ENCODE results near the gene YOD1. TPM values are rescaled to one million over a fixed set of nuclear protein-coding genes. Genes with fewer than 3 reads are reported as not detected.

Gene YOD1
- total RNA-seq, 1 experiment from 2014 or later = 63.9 TPM

GRCh38 chr1:207077470-207078377 is 26.7 kb upstream of the YOD1 start:
- H3K27ac ChIP-seq (ENCODE audit: low read length) = peak overlapping the region; percentile 3; the same call in 1 of the 2 replicates
- TF ChIP-seq EZH2phosphoT487 (IDR thresholded peaks at IDR 0.05; ENCODE audit: borderline replicate concordance, low read length) (no peak), CTCF (conservative IDR thresholded peaks at IDR 0.05; ENCODE audit: low read depth, low read length) (peak; percentile 99)
- H4K20me1 ChIP-seq (ENCODE audit: low read length) = no peaks in the 10 kb centered on the region
- peaks cover 6% of the 10 kb centered on the region for H3F3A ChIP-seq (ENCODE audit: low read length, unreplicated experiment)
- H3K4me3 ChIP-seq (ENCODE audit: low read length) = no peak overlapping the region
- intact Hi-C loops (cut with micrococcal nuclease) = loop anchor here (1.0 to 5.0 kb wide), 6 partner anchors 24 to 350 kb away; partner anchors contain the start of genes IL20 and PFKFB2
- H3K9me2 ChIP-seq (replicated peaks; ENCODE audit: low read length) = no peaks in the 10 kb centered on the region
- peak; percentile 68 for ATAC-seq
- POLR2A ChIA-PET (ENCODE audit: unreplicated experiment) = interaction anchor here (0.6 kb wide), 1 partner anchor 29 kb away, joined by 3 read pairs; no protein-coding TSS in a partner anchor
- H3K27me3 ChIP-seq (ENCODE audit: low read length) = no peaks in the 10 kb centered on the region
- no TSS peak for BruUV-seq (replicated peaks)
- H3K9me3 ChIP-seq (ENCODE audit: low read length) = no peaks in the 10 kb centered on the region
- no peak overlapping the region for H2AFZ ChIP-seq (ENCODE audit: low read length)
- DNase-seq = peak; percentile 98
- H3K4me2 ChIP-seq (ENCODE audit: low read length) = no peak overlapping the region
- CTCF ChIA-PET = no interaction called here
- no peak overlapping the region for H3K9ac ChIP-seq (ENCODE audit: low read length)
- H3K4me1 ChIP-seq (ENCODE audit: insufficient read depth, low read length) = peaks cover 37% of the 10 kb centered on the region
- peaks cover 22% of the 10 kb centered on the region; the same call in 1 of the 2 replicates for H3K36me3 ChIP-seq (ENCODE audit: low read depth, low read length)
- H3K79me2 ChIP-seq (ENCODE audit: low read length) = no peaks in the 10 kb centered on the region

- Histone ChIP-seq H3K9me2 (replicated peaks; ENCODE audit: low read length) (no peaks in the 10 kb centered on the region), H3K4me3 (ENCODE audit: low read length) (no peak overlapping the region), H3K27me3 (ENCODE audit: low read length) (no peaks in the 10 kb centered on the region), H2AFZ (ENCODE audit: low read length) (no peak overlapping the region), H4K20me1 (ENCODE audit: low read length) (no peaks in the 10 kb centered on the region), H3K4me2 (ENCODE audit: low read length) (no peak overlapping the region), H3F3A (ENCODE audit: low read length, unreplicated experiment) (peaks cover 6% of the 10 kb centered on the region), H3K9ac (ENCODE audit: low read length) (no peak overlapping the region), H3K4me1 (ENCODE audit: insufficient read depth, low read length) (peaks cover 37% of the 10 kb centered on the region), H3K36me3 (ENCODE audit: low read depth, low read length) (peaks cover 29% of the 10 kb centered on the region; the same call in 1 of the 2 replicates), H3K79me2 (ENCODE audit: low read length) (no peaks in the 10 kb centered on the region), H3K27ac (ENCODE audit: low read length) (peak overlapping the region; percentile 3; the same call in 1 of the 2 replicates), H3K9me3 (ENCODE audit: low read length) (no peaks in the 10 kb centered on the region)
- TF ChIP-seq EZH2phosphoT487 (IDR thresholded peaks at IDR 0.05; ENCODE audit: borderline replicate concordance, low read length) (no peak), CTCF (conservative IDR thresholded peaks at IDR 0.05; ENCODE audit: low read depth, low read length) (no peak), EZH2 (IDR thresholded peaks at IDR 0.05; ENCODE audit: low read length, unreplicated experiment) (no peak)
- DNase-seq (no peak), ATAC-seq (no peak)
- intact Hi-C loops (cut with micrococcal nuclease) = loop anchor here (1.0 to 5.0 kb wide), 5 partner anchors 24 to 350 kb away; partner anchors contain the start of genes IL20 and PFKFB2
- CTCF ChIA-PET = no interaction called here
- no TSS peak for BruUV-seq (replicated peaks)
- POLR2A ChIA-PET (ENCODE audit: unreplicated experiment) = interaction anchor here (0.6 kb wide), 1 partner anchor 28 kb away, joined by 3 read pairs; no protein-coding TSS in a partner anchor
These were observed 26.0 kb upstream of the YOD1 start for GRCh38 chr1:207077012-207077411.

Measured in PC-3 (cell line).